ENCODE data around the gene SSH2.

- TF ChIP-seq CTCF (IDR thresholded peaks at IDR 0.05) (no peak), EZH2 (IDR thresholded peaks at IDR 0.05) (no peak)
Observed at GRCh38 chr17:29764217-29764616, 165.8 kb downstream of the SSH2 start.

Measured in neural progenitor cell (in vitro differentiated cells).